Measurements from ENCODE around the gene ZNF566.
A peak's percentile ranks its signal among the peaks of the same experiment; 100 is the strongest.

ZNF566 gene

GRCh38 chr19:36436531-36436930 lies 52.8 kb downstream of the ZNF566 start:
- no peak for DNase-seq

- no peak for DNase-seq
Measured at GRCh38 chr19:36423925-36424324, 65.4 kb downstream of the ZNF566 start.

GRCh38 chr19:36421749-36422481 lies 67.4 kb downstream of the ZNF566 start:
- DNase-seq, result no peak

- peak; percentile 46 for DNase-seq
Measured at GRCh38 chr19:36420961-36421748, 68.2 kb downstream of the ZNF566 start.

- DNase-seq, result peak; percentile 92
Measured at GRCh38 chr19:36418287-36419001, 70.9 kb downstream of the ZNF566 start, which contains the start of gene ZFP82. TSS of gene ZFP82 (minus strand) at chr19:36418644. CDS start at chr19:36409789, 8,855 bp downstream.

- no peak for DNase-seq
Measured at GRCh38 chr19:36417752-36418286, 71.5 kb downstream of the ZNF566 start.

GRCh38 chr19:36409841-36410240 lies 79.5 kb downstream of the ZNF566 start:
- DNase-seq, result no peak

- DNase-seq, result no peak
Measured at GRCh38 chr19:36408101-36408500, 81.3 kb downstream of the ZNF566 start.

- no peak for DNase-seq
Measured at GRCh38 chr19:36404498-36404897, 84.9 kb downstream of the ZNF566 start.

- no peak for DNase-seq
Measured at GRCh38 chr19:36401475-36401874, 87.9 kb downstream of the ZNF566 start.

- no peak for DNase-seq
Measured at GRCh38 chr19:36398571-36398970, 90.8 kb downstream of the ZNF566 start.

All from femur (tissue), 1 donor.